ENCODE data around the gene KBTBD3.

KBTBD3 gene

DNA sequence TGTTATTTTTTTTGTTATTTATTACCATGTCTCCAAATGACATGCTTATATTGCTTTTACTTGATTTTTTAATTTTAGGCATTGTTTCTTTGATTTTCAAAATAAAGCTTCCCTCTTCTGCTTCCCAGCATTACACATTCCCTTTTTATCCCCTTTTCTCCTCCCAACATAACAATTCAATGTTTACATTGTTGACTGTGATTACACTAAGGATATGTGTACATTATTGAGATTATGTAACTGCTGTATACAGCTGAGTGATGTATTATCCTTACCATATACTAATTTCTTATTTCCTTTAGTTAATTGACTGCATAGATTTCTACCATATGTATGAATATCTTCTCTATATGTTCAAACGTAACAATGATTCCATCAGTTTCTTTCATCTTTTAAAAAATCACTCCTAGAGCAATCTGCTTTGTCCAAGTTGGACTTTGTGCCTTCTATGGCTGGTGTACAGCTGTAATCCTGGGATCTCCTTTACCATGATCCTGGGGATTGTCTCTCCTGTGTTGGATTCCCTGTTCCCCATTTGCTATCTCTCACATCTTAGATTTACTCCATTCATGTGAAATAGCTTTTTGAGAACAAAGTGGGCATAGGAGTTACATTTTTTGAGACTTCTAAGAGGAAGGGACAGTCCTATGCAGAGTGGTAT is 21.9 kb upstream of the KBTBD3 start:
- no peak for DNase-seq (ENCODE audit: low read depth)
- H3K4me3 ChIP-seq (ENCODE audit: control insufficient read depth, low read depth, low read length) = no peak overlapping the region
- TF ChIP-seq, protein P1, sequence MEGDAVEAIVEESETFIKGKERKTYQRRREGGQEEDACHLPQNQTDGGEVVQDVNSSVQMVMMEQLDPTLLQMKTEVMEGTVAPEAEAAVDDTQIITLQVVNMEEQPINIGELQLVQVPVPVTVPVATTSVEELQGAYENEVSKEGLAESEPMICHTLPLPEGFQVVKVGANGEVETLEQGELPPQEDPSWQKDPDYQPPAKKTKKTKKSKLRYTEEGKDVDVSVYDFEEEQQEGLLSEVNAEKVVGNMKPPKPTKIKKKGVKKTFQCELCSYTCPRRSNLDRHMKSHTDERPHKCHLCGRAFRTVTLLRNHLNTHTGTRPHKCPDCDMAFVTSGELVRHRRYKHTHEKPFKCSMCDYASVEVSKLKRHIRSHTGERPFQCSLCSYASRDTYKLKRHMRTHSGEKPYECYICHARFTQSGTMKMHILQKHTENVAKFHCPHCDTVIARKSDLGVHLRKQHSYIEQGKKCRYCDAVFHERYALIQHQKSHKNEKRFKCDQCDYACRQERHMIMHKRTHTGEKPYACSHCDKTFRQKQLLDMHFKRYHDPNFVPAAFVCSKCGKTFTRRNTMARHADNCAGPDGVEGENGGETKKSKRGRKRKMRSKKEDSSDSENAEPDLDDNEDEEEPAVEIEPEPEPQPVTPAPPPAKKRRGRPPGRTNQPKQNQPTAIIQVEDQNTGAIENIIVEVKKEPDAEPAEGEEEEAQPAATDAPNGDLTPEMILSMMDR (IDR thresholded peaks at IDR 0.05; ENCODE audit: control insufficient read depth, insufficient read depth, low read depth, low read length, missing control alignments) = no peak

DNA sequence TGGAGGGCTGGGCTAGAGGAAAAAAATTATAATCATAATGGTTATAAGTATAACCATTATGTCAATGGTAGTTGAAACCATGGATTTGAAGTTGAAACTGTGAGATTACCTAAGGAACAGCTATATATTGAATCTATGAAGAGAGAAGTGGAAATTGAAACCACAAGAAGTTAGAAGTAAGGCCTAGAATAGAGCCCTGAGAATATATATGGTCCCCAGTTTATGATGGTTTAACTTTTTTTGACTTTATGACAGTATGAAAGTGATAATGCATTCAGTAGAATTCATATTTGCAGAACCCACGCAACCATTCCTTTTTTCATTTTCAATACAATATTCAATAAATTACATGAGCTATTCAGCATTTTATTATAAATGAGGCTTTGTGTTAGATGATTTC is 15.3 kb upstream of the KBTBD3 start:
- TF ChIP-seq, protein P1 (IDR thresholded peaks at IDR 0.05; ENCODE audit: control insufficient read depth, insufficient read depth, low read depth, low read length, missing control alignments) = no peak
- DNase-seq (ENCODE audit: low read depth) = no peak
- no peak overlapping the region for H3K4me3 ChIP-seq (ENCODE audit: control insufficient read depth, low read depth, low read length)

DNA sequence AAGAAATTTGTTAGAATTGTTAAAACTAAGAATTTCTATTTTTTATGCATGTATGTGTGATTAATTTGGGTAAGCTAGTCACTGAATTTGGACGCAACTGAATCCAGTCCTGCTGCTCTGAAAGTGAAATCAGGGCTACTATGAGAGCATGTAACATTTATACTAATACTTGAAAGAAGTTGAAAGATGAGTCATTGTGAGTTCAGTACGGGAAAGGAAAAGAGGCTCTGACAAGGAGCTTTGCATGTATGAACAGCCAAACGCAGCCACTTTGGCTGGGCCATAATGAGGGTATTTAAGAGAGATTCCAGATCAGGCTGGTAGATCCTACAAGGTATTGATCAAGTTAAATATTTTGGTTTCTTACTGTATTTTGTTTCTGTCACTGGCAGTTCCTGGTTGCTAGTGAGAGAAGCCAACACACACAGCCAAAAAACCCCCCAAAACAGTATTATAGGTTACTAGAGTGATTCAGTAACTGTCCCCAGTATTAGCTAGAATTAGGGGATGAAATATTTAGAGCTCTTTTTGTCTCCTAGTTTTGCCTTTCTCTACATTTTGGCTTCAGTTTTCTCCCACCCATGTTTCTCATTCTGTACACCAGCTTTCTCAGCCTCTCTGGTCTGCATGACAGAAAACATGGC is 14.5 kb upstream of the KBTBD3 start:
- TF ChIP-seq, protein P1 (IDR thresholded peaks at IDR 0.05; ENCODE audit: control insufficient read depth, insufficient read depth, low read depth, low read length, missing control alignments) = no peak
- no peak overlapping the region for H3K4me3 ChIP-seq (ENCODE audit: control insufficient read depth, low read depth, low read length)
- peak; percentile 41 for DNase-seq (ENCODE audit: low read depth)

DNA sequence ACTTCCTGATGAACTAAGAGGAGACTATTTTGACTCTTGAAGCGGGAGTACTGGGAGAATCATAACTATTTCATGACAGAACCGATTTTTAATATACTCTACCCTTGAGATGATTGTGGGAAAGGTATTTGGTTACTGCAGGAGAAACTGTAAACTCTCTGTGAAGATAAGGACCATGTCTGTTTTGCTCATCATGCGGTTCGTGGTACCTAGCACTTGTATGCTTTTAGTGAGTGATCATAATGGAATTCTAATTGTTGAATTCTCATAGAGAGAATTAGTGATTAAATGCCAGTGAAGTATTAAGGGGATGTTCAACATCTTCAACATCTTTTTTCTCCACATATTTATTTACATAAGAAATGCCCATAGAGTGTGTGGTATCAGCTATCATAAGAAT is 11.7 kb upstream of the KBTBD3 start:
- no peak overlapping the region for H3K4me3 ChIP-seq (ENCODE audit: control insufficient read depth, low read depth, low read length)
- DNase-seq (ENCODE audit: low read depth) = no peak
- TF ChIP-seq, protein P1 (IDR thresholded peaks at IDR 0.05; ENCODE audit: control insufficient read depth, insufficient read depth, low read depth, low read length, missing control alignments) = no peak

DNA sequence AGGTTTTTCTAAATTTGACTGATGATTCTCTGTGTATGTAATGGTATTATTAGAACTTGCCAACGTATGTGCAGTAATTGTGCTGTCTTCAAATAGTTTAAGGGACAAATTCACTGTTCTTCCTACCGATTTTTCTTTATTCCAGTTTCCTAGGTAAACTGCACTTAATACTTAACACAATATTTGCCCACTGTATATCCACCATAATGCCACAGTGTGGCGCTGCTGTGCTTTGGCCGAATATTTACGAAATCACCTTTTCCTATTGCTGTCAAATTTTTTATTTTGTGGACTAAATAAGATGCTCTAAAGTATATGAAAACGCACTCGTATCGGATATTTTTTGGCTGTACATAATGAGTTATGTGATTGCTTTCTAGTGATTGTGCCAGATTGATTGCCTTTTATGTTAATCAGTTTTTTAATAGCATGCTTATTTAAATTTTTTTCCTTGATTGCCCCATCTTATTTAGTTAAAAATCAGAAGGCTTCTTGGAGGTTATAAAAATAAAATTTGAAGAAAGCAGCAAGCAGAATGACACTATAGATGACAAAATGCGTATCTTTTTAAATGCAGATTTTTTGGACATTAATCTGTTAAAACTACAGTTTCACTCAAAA is 10.8 kb upstream of the KBTBD3 start:
- TF ChIP-seq, protein P1 (IDR thresholded peaks at IDR 0.05; ENCODE audit: control insufficient read depth, insufficient read depth, low read depth, low read length, missing control alignments) = peak; percentile 83
- no peak for DNase-seq (ENCODE audit: low read depth)
- no peak overlapping the region for H3K4me3 ChIP-seq (ENCODE audit: control insufficient read depth, low read depth, low read length)

DNA sequence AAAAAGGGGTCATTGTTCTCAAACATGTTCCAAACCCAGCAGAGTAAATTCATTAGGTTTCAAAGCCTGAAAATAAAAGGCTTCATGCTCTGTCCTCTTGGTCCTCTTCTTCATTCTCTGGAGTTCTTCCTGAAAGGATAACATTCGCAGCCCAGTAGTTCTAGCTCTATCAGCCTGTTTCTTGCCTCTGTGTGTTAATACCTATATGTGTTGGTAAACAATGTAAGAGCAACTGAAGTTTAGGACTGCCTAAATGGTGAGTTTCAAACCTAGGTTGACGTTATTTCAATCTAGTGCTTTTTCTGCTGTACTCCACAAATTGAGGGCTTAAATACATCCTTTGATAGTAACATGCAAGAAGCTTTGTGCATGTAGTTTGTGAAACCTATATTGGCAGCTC is 9.7 kb upstream of the KBTBD3 start:
- DNase-seq (ENCODE audit: low read depth) = no peak
- TF ChIP-seq, protein P1 (IDR thresholded peaks at IDR 0.05; ENCODE audit: control insufficient read depth, insufficient read depth, low read depth, low read length, missing control alignments) = no peak
- no peak overlapping the region for H3K4me3 ChIP-seq (ENCODE audit: control insufficient read depth, low read depth, low read length)
